ENCODE measurements around the gene KRT5. TPM values are rescaled to one million over a fixed set of nuclear protein-coding genes. Genes with fewer than 3 reads are reported as not detected.

Gene KRT5
- total RNA-seq, 1 donor from 2014 or later: not detected

DNA sequence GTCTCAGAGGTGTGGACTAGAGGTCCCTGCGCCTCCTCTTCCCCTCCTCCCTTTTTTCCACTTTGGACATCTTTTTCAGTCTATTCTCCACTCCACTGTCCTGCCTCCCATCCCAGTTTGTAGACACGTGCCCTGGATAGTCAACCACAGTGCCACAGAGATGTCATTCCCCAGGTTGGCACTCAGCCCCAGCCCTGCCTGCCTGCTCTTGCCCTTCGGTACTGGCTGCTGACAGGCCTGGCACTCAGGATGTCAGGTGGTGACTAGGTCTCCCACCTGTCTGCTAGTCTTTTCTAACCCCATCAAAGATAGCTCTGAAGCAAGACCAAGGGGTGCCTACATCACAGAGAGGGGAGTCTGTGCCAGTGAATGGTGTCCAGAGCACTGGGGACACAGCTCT lies 16.9 kb upstream of the KRT5 start:
- no peak for DNase-seq (ENCODE audit: low spot score)

DNA sequence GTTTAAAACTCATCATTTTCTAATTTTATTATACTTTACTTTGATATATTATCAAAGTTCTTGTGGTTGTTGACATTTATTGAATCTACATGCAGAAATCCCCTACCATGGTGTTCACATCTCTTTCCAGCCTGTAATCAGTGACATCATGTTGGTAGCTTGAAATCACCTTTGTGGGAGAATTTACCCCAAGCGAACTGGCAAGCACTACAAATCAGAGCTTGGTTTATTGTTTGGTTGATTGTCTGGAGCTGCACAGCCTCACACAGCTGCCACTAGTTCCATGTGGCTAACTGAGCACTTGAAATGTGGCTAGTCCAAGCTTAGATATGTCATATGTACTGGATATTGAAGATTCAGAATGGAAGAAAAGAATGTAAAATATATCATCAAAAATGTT lies 15.4 kb upstream of the KRT5 start:
- no peak for DNase-seq (ENCODE audit: low spot score)

DNA sequence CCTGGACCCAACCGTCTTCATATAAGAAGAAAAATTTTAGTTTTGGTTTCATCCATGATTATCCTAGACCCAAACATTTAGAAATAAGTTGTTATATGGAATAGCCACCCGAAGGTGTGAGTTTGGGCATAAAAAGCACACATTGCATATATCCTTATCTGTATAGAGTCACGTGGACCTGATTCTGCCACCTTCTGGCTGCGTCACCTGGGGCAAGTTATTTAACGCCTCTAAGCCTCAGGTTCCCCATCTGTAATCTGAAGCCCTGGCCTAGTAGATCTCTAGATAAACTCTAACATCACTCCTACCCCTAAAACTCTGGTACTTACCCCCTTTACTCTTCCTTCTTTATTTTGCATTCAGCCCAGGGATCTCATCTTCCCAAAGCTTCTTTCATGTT lies 14.3 kb upstream of the KRT5 start:
- DNase-seq (ENCODE audit: low spot score): no peak

DNA sequence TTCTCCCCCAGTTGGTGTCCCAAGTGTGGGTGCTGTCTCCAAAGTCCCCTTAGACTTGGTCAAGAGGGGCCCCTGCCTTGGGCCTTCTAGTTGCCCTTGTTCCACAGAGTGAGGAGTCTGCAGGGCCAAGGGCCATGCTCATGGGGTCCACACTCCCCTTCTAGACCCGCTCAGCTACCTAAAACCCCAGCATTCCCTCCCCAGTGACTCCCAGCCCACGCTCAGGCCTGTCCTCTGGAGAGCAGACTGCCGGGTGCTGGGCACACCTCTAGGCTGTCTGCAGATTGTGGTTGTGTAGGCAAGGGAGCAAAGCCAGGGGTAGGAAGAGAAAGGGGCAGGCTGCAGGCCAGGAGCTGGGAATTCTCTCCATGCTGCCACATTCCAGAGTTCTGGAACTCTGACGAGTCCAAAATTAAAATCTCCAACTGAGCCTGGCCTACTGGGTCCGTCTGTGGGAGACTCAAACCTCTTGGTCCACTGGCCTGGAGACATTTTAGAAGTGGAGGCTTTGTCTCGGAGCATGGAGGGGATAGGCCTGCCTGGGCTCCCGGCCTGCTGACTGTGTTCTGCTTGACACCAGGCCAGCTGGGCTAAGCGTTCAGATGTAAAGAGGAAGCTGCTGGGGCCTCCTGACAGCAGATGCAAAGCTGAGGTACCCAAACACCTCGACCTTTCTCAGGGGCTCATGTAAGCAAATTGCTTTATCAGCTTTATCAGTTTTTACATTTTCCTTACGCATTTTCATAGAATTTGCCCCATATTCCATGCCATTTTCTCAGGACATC lies 13.7 kb upstream of the KRT5 start:
- DNase-seq (ENCODE audit: low spot score): no peak

DNA sequence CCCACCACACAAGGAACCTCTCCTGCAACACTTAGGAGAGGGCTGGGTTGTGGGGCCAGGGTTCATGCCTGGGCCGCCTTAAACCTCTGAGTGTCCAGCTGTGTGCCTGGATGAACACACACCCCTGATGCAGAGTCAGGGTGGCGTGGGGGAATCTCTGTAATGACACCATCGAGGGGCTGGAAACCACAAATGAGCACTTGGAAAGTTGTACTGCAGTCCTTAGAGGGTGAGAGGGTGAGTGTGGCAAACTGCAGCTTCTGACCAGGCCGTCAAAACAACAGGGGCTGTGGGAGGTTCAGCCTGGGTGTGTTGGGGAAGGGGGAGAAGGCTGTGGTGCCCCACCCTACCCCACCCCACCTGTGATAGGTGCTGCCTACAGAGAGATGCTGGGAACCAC lies 12.4 kb upstream of the KRT5 start:
- no peak for DNase-seq (ENCODE audit: low spot score)

DNA sequence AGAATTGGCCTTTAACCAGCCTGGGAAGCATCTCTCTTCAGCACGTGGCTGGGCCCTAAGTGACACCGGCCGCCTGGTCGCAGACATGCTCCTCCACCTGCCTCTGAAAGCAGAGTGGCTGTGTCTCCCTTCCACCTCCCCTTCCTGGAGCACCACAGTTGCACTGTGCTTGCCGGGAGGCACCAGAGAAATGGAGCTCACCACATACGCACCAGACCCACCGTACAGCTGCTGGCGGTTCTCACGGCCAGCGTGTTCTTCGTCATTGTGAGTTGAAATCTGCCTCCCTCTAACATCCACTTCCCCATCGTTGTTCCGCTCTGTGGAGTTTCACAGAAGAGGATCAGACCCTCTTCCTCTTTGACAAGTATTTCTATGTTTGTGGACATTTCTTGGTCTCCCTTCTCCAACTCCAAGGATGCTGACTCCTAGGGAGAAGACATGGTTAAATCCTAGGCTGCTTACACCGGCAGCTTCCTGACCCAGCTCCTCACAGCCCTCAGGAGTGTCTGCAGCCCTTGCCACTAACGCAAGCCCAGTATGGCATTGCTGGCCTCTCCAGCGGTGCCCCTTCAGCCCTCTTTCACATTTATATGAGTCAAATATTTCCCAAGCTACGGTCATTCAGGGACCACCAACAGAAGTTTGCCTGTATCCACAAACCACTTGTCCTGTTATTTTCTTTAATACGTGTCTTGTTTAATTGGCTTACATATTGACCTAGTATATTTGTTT lies 11.5 kb upstream of the KRT5 start:
- DNase-seq (ENCODE audit: low spot score): no peak

DNA sequence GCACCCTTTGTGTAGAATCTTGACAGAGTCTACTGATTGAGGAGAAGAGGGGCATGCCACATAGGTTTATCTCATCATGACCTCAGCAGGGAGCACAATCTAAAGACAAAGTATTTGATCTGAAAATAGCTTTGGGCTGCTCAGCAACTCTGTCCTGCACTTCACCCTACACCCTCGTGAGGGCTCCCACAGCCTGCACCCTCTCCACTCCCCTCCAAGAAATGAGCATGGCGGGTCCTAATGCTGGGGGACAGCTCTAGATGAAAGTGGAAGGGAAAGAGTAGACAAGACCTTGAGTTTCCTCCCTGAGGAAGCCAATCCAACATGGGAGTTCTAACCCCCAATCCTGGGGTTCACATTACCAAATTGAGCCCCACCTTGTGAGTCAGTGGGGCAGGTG lies 10.7 kb upstream of the KRT5 start:
- DNase-seq (ENCODE audit: low spot score): no peak

DNA sequence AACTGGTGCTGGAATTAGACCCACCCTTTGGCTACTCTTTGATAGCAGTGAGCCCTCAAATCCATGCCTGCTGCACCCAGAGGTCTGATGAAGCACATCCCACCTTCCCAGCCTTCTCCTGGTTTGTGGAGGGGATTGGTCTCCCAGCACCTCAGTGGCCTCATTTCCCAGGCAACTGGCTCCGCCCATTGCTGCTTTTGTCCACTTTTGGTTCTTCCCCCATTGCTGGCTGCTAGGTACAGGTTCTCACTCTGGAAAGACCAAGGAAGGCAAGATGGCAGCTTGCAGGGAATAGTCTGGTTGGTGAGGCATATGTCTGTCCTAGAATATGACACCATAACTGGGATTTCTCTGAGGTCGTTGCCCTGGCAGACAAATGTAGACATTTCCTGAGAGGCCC lies 10.2 kb upstream of the KRT5 start:
- no peak for DNase-seq (ENCODE audit: low spot score)

DNA sequence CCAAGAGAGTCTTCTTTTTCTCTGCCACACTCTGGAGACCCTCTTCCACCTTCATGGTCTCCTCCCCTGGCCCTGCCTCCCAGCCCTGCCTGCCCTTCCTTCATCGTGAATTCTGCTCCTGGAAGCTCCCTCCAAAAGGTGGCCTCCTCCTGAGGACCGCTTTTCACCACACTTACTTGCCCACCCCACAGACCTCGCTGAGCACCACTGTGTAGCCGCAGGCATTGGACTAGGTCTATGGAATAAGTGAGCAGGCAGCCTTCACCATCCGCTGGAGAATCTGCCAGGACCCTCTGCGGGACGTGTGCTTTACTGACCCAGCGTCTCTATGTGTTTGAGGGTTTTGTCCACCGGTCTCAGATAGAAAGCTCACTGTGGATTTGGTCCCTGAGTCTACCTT lies 9.7 kb upstream of the KRT5 start:
- DNase-seq (ENCODE audit: low spot score): no peak

DNA sequence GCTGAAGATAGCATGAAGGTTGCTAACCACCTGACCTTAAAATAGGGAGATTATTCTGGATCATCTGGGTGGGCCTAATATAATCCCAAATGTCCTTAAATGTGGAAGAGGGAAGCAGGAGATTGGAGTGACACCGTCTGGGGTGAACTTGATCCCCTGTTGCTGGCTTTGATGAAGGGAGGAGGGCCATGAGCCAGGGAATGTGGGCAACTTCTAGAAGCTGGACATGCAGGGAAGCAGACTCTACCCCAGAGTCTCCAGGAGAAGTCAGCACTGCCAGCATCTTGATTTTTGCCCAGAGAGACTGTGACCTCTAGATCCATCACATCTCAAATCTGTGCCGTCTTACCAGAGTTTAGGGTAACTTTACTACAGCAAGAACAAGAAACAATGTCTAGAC lies 9.2 kb upstream of the KRT5 start:
- DNase-seq (ENCODE audit: low spot score): no peak

DNA sequence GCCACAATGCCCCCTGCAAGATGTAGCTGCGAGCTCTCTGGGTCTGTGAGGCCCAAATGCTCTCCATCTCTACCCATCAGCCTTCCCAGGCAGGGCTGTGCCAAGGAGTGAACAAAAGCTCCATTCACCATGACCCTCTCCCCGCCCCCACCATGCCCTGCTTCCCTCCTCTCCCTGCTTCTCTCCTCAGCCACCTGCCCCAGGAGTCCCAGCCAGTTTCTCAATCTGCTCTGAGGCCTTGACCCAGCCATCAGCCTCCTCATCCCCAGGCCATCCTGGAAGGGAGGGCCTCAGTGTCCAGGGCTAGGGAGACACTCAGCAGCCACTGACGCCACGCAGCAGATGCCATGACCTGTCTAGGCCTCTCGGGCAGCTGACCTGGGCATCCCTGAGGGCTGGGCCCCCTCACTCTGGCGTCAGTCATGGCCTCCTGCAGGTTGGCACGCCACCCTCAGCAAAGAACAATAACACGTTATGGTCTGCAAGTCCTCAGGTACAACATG lies 8.5 kb upstream of the KRT5 start:
- DNase-seq (ENCODE audit: low spot score): no peak

DNA sequence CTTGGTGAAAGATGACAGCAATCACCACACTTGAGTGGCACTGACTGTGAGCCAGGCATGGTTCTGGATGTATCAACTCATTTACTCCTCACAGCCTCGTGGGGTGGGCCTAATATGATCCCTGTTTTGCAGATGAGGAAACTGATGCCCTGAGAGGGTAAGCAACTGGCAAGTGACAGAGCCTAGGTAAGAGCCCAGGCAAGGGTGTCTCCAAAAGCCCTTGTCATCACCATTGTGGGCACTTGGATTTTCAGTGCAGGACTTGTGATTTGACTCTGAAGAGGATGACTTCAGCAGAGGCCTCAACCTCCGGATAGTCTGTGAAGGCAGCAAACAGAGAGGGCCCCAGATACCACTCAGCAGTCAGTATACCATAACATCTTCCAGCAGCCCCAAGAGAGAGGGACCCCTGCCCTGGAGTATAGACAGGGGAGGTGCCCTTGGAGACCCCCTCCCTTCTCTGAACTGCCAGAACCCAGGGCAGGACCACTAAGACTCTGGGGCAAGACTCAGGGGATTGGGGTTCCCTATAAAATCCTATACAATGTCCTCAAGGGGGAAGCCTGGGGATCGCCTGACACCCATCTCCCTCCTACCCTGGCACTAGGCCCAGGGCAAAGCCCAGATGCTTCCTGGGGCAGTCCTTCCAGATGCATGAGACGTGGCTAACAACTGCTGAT lies 7.1 kb upstream of the KRT5 start:
- no peak for DNase-seq (ENCODE audit: low spot score)

DNA sequence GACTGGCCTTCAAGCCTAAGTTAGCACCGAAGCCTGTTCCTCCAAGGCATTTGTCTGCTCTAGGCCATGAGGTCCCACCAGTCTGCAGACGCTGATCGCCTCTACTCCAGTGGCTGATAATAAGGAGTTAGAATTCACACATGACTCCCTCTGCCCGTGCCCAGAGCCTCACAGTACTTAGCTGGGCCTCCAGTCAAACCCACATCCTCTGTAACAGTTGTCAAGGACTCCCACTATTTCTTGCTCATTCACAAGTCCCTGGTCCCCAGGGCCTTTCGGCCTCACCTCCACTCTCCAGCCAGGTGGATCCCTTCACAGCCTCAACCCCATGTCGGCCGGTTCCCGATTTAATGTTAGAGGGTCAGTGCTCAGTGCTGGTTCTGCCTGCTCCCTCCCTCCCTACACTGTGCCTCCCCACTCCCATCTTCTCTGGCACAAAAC lies 6.3 kb upstream of the KRT5 start:
- DNase-seq (ENCODE audit: low spot score): no peak

DNA sequence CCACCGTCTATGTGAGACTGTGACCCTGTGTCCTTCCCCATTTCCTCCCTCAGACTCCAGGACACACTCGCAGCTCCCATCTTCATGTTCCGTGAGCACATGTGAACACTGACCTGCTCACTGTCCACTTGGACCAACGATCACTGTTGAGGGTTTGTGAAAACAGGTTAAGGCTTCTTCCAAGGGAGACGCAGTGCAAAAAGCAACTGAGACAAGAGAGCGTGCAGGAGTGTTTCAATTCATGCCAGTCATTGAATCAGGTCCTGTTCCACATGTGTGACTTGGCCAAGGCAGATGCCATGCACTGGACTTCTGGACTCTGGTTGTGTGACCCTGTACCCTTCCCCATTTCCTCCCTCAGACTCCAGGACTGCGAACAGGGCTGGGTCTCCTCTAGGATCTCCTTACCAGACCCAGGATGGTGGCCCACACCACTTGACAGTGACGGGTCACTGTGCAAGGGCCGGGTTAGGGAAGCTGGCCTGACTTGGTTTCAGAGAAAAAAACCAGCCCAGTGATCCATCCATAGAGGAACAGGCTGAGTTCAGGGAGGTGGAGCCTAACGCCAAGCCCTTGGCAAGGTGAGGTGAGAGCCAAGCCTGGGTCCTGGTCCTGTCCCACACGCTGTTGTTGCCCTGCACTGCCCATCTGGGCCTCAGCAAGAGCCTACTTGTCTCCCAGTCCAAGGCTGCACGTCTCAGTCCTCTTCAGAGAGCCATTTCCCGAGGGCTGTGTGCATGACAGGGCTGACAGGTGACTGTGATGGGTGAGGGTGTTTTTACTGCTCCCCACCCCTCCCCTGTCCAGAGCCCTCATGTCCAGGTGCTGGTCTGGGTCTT lies 5.7 kb upstream of the KRT5 start:
- no peak for DNase-seq (ENCODE audit: low spot score)

DNA sequence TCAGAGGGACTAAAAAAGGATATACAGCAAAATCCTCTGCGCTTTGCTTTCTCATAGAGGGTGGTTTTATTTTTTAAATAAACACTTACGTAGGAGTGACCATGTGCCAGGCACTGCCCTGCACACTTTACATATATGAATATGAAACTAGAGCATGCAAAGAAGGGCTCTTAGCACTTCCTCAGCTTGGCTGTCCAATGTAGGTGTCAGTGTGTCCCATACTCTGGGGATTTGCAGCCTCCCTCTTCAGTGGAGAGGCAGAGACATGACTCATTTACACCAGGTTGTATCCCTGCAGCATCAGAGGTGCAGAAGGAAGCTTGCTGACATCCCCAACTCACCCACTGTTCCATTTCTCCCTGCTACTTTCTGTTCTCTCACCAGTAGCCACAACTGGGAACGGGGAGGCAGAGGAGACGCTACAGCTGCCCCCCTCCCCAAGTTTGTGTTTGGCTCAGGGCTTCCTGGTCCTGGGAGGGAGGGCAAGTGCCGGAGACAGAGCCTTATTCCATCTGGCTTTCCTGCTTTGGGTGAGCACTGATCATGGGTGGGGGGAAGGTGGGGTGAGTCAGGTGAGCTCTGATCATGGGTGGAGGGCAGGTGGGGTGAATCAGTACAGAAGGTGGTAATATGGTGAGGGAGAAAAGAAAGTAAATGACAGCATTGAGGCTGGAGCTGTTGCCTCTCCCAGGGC lies 4.9 kb upstream of the KRT5 start:
- DNase-seq (ENCODE audit: low spot score): no peak

DNA sequence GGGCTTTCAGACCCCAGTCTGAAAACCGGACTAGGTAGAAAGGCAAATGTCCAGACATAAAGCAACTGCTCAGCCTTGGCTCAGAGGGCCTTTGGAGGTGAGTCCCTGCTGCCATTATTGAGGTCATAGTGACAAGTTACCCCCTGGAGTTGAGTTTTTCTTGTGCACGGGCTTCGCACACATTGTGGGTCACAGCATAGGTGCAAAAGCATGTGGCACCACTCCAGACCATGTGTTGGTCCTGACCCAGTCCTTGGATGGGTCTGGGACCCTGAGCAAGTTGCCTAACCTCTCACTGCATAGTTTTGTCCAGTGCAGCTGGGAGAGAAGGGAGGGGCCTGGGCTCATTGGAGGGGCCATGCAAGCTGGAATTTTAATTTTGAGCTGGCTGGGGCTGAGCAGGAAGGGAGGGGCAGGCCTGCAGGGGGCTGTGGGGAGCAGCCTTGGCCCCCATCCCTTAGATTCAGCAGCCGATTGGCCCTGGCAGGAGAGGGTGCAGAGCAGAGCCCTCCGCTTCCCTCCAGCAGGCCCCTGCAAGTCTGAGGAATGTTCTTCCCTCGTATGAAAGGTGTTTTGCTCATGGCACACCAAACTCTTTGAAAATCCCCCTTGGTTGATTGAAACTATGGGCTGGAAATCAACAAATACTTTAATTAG lies 4.2 kb upstream of the KRT5 start:
- DNase-seq (ENCODE audit: low spot score): peak; percentile 4

DNA sequence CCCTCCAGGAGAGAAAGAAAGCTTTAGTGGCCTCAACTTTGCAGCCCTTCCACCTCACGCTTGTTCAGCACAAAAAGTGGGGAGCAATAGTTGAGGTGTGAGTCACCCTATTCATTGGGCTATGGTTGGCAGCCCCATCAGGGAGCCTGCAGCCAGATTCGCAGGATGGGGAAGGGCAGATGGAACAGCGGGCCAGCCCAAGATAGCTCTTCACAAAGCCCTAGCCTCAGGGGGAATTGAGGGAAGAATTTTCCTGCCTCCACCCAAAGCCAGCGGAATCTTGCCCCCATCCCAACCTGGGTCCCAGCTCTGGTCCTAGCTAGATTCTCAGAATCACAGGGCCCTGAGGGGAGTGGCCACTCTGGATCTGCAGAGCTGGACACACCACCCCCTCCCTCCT lies 3.6 kb upstream of the KRT5 start:
- peak; percentile 2 for DNase-seq (ENCODE audit: low spot score)

DNA sequence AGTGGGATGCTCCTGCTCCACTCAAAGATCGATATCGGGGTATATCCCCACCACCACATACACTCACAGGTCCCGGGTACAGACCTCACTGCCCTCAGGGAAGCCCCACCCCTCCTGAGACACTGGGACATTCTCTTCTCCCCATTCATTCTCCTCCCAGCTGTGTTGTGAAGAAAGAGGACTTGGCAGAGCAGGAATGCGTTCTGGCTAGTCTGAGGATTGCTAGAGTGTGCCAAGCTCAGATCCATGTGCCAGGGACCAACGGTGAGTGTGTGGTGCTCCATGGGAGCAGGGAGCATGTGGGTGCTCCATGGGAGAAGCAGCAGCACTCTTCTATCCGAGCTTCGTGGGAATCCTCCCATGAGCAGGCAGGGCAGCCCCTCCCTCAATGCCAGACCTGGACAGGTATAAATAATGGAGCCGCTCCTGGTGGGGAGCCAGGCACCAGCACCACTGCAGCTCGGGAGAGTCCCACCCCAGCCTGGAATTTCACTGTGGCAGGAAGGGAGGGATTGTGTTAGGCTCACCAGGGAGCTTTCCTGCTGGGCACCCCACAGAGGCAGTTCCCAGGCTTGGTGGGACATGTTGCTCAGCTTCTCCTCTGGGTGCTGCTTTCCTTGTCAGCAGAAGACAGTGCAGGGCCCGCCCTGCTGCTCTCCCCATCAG lies 2.3 kb upstream of the KRT5 start:
- DNase-seq (ENCODE audit: low spot score): peak; percentile 41

DNA sequence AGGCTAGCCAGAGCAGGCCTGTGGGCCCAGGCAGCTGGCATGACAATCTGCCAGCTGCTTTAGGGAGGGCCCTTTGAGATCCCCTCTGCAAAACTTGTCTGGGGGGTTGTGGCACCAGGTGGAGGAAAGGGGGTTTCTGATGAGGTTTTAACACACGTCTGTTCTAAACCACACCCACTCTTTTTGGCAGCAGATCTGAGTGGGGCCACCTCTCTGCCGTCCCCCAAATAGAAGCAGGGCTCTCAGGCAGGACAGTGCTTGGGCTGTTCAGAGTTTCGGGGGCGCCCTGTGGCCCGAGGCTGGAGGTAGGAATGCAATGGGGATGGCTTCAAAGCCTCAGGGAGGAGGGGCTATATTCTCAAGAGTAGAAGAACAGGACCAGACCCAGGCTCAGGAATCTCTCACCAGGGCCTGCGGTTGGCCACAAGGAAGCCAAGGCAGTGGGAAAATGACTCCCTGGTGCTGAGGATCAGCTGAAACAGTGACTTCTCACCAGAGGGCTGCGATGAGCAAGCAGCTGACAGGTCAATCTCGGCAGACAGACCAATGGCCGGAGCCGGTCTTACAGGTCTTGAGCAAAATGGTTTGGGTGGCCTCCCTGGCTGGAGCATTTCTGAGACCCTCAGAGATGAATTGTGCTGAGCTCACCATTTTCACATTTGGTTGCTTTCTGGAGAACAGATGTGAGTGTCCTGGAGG lies 1.5 kb upstream of the KRT5 start:
- peak; percentile 10 for DNase-seq (ENCODE audit: low spot score)
